Activated CD8-positive, alpha-beta T cell treated with anti-CD3 and anti-CD28 coated beads, Interleukin-2, amount 10 ng/mL, durations not matched to agents 7 days and 5 days (primary cell): ENCODE results near the gene GXYLT2. TPM values are rescaled to one million over a fixed set of nuclear protein-coding genes. Genes with fewer than 3 reads are reported as not detected.

Experiments
- ATAC-seq: fragments of 150-1000 bp; cut with Tn5 transposase; one replicate; pipeline ENCODE4 v1.10.0; 2021; ENCODE audit warnings: moderate library complexity
- CTCF ChIA-PET: fragments of 350-600 bp; sonication (Branson Sonifier 250); formaldehyde crosslinking; loops from one replicate; lab custom pipeline; 2021; ENCODE audit warnings: antibody characterized with exemption; lab: Charles Lee
- POLR2A ChIA-PET: fragments of 350-600 bp; sonication (Branson Sonifier 250); formaldehyde crosslinking; loops from one replicate; lab custom pipeline; 2021; ENCODE audit warnings: antibody characterized with exemption; lab: Charles Lee
- DNase-seq: peaks from one replicate; pipeline ENCODE4 v3.0.0-alpha.2; 2020
- H3K27ac Mint-ChIP-seq: one replicate; pipeline ENCODE4 v1.8.0; 2021; ENCODE audit warnings: mild to moderate bottlenecking, mixed read lengths
- H3K27me3 Mint-ChIP-seq: one replicate; pipeline ENCODE4 v1.8.0; 2021; ENCODE audit warnings: low read depth, mixed read lengths
- H3K36me3 Mint-ChIP-seq: one replicate; pipeline ENCODE4 v1.8.0; 2021; ENCODE audit warnings: low read depth, mixed read lengths
- H3K4me1 Mint-ChIP-seq: one replicate; pipeline ENCODE4 v1.8.0; 2021; ENCODE audit warnings: low read depth, mixed read lengths
- H3K4me3 Mint-ChIP-seq: one replicate; pipeline ENCODE4 v1.8.0; 2021; ENCODE audit warnings: mild to moderate bottlenecking, mixed read lengths
- H3K9me3 Mint-ChIP-seq: one replicate; pipeline ENCODE4 v1.8.0; 2022; ENCODE audit warnings: mixed read lengths; ENCODE audit not compliant: insufficient read depth
- total RNA-seq, 2 experiments: library from RNA; stranded (reverse); gene quantifications; one replicate each; pipeline ENCODE4 v1.2.3, GENCODE V29; 2021

GXYLT2 gene
- not detected for total RNA-seq

GRCh38 chr3:72887705-72888545, at the start of gene GXYLT2:
TSS of gene GXYLT2 (plus strand) at chr3:72888046. CDS start at chr3:72888234, 188 bp downstream.
- Mint-ChIP-seq H3K4me3 (peak within 1 kb of the TSS; percentile 61), H3K27ac (no peak within 1 kb of the TSS), H3K36me3 (no peaks in the 10 kb centered on the region), H3K27me3 (peaks cover 73% of the 10 kb centered on the region), H3K4me1 (peaks cover 11% of the 10 kb centered on the region), H3K9me3 (no peaks in the 10 kb centered on the region)
- ChIA-PET CTCF (interaction anchor here (1.0 to 2.2 kb wide), 5 partner anchors 19 to 170 kb away, joined by 3 to 7 read pairs (median 4); partner anchors contain the start of gene SHQ1), POLR2A (no interaction called here)
- DNase-seq (peak; percentile 40), ATAC-seq (peak; percentile 91)

GRCh38 chr3:72839057-72839456, 48.8 kb upstream of the GXYLT2 start:
- ChIA-PET POLR2A (no interaction called here), CTCF (no interaction called here)
- H3K4me3 Mint-ChIP-seq: no peak overlapping the region
- H3K27me3 Mint-ChIP-seq: no peaks in the 10 kb centered on the region
- H3K36me3 Mint-ChIP-seq: peaks cover 41% of the 10 kb centered on the region
- H3K4me1 Mint-ChIP-seq: peaks cover 4% of the 10 kb centered on the region
- no peak for DNase-seq
- no peak for ATAC-seq
- no peak overlapping the region for H3K27ac Mint-ChIP-seq
- H3K9me3 Mint-ChIP-seq: no peaks in the 10 kb centered on the region

- no peak overlapping the region for H3K4me3 Mint-ChIP-seq
- no peak overlapping the region for H3K27ac Mint-ChIP-seq
- peaks cover 28% of the 10 kb centered on the region for H3K36me3 Mint-ChIP-seq
- no peaks in the 10 kb centered on the region for H3K27me3 Mint-ChIP-seq
- no peak for ATAC-seq
- ChIA-PET CTCF (interaction anchor here (1.3 to 2.5 kb wide), 2 partner anchors 18 to 178 kb away, joined by 4 to 10 read pairs; no protein-coding TSS in a partner anchor), POLR2A (no interaction called here)
- peaks cover 42% of the 10 kb centered on the region for H3K4me1 Mint-ChIP-seq
- H3K9me3 Mint-ChIP-seq: no peaks in the 10 kb centered on the region
- DNase-seq: no peak
Measured at GRCh38 chr3:72844436-72844993, 43.3 kb upstream of the GXYLT2 start.

- no peaks in the 10 kb centered on the region for H3K9me3 Mint-ChIP-seq
- ATAC-seq (no peak), DNase-seq (no peak)
- H3K4me3 Mint-ChIP-seq: peak overlapping the region; percentile 24
- H3K27ac Mint-ChIP-seq: no peak overlapping the region
- no peaks in the 10 kb centered on the region for H3K27me3 Mint-ChIP-seq
- peaks cover 47% of the 10 kb centered on the region for H3K4me1 Mint-ChIP-seq
- ChIA-PET POLR2A (interaction anchor here (0.6 kb wide), 1 partner anchor 1755 kb away, joined by 3 read pairs; no protein-coding TSS in a partner anchor), CTCF (interaction anchor here (1.0 to 2.1 kb wide), 2 partner anchors 24 to 240 kb away, joined by 4 to 9 read pairs; no protein-coding TSS in a partner anchor)
- peaks cover 22% of the 10 kb centered on the region for H3K36me3 Mint-ChIP-seq
Measured at GRCh38 chr3:72846166-72846565, 41.7 kb upstream of the GXYLT2 start.

- Mint-ChIP-seq H3K9me3 (no peaks in the 10 kb centered on the region), H3K27ac (peak overlapping the region; percentile 84), H3K27me3 (no peaks in the 10 kb centered on the region), H3K4me1 (peaks cover 49% of the 10 kb centered on the region), H3K4me3 (peak overlapping the region; percentile 94), H3K36me3 (peaks cover 13% of the 10 kb centered on the region)
- POLR2A ChIA-PET: no interaction called here
- no peak for ATAC-seq
- CTCF ChIA-PET: interaction anchor here (1.0 to 5.6 kb wide), 5 partner anchors 11 to 239 kb away, joined by 3 to 43 read pairs (median 8); no protein-coding TSS in a partner anchor
- DNase-seq: no peak
Measured at GRCh38 chr3:72847282-72847681, 40.6 kb upstream of the GXYLT2 start.

GRCh38 chr3:72847751-72848702, 39.8 kb upstream of the GXYLT2 start, which contains the start of gene SHQ1:
TSS of gene SHQ1 (minus strand) at chr3:72848445. CDS start at chr3:72848340, 105 bp downstream.
- peak within 1 kb of the TSS; percentile 94 for H3K4me3 Mint-ChIP-seq
- H3K27ac Mint-ChIP-seq: peak within 1 kb of the TSS; percentile 84
- DNase-seq: peak; percentile 97
- POLR2A ChIA-PET: interaction anchor here (0.5 to 1.2 kb wide), 4 partner anchors 11 to 1124 kb away, joined by 3 to 4 read pairs (median 3); partner anchors contain the start of gene PPP4R2
- H3K9me3 Mint-ChIP-seq: no peaks in the 10 kb centered on the region
- no peaks in the 10 kb centered on the region for H3K27me3 Mint-ChIP-seq
- H3K4me1 Mint-ChIP-seq: peaks cover 49% of the 10 kb centered on the region
- peaks cover 13% of the 10 kb centered on the region for H3K36me3 Mint-ChIP-seq
- CTCF ChIA-PET: interaction anchor here (0.6 to 5.6 kb wide), 8 partner anchors 11 to 973 kb away, joined by 3 to 43 read pairs (median 4); partner anchors contain the start of gene GXYLT2
- ATAC-seq: peak; percentile 95

- Mint-ChIP-seq H3K36me3 (peaks cover 9% of the 10 kb centered on the region), H3K27me3 (no peaks in the 10 kb centered on the region), H3K4me1 (peaks cover 49% of the 10 kb centered on the region), H3K27ac (peak overlapping the region; percentile 84), H3K9me3 (no peaks in the 10 kb centered on the region), H3K4me3 (peak overlapping the region; percentile 94)
- POLR2A ChIA-PET: interaction anchor here (1.2 kb wide), 1 partner anchor 1125 kb away, joined by 3 read pairs; no protein-coding TSS in a partner anchor
- peak; percentile 52 for ATAC-seq
- CTCF ChIA-PET: interaction anchor here (0.7 to 5.6 kb wide), 6 partner anchors 26 to 237 kb away, joined by 3 to 43 read pairs (median 6); partner anchors contain the start of gene GXYLT2
- peak; percentile 59 for DNase-seq
Measured at GRCh38 chr3:72848703-72849081, 39.2 kb upstream of the GXYLT2 start.

- Mint-ChIP-seq H3K36me3 (no peaks in the 10 kb centered on the region), H3K4me3 (no peak overlapping the region), H3K9me3 (no peaks in the 10 kb centered on the region), H3K4me1 (peaks cover 2% of the 10 kb centered on the region), H3K27ac (no peak overlapping the region), H3K27me3 (no peaks in the 10 kb centered on the region)
- DNase-seq (no peak), ATAC-seq (no peak)
- ChIA-PET POLR2A (no interaction called here), CTCF (interaction anchor here (1.8 kb wide), 1 partner anchor 231 kb away, joined by 6 read pairs; no protein-coding TSS in a partner anchor)
Measured at GRCh38 chr3:72855001-72855400, 32.8 kb upstream of the GXYLT2 start.

- ChIA-PET CTCF (interaction anchor here (3.1 kb wide), 1 partner anchor 9 kb away, joined by 14 read pairs; no protein-coding TSS in a partner anchor), POLR2A (no interaction called here)
- Mint-ChIP-seq H3K4me1 (no peaks in the 10 kb centered on the region), H3K4me3 (no peak overlapping the region), H3K27ac (no peak overlapping the region), H3K36me3 (no peaks in the 10 kb centered on the region), H3K9me3 (no peaks in the 10 kb centered on the region), H3K27me3 (no peaks in the 10 kb centered on the region)
- DNase-seq: no peak
- ATAC-seq: no peak
Measured at GRCh38 chr3:72860053-72860452, 27.8 kb upstream of the GXYLT2 start.

GRCh38 chr3:72860846-72861245, 27.0 kb upstream of the GXYLT2 start:
- POLR2A ChIA-PET: no interaction called here
- no peak for ATAC-seq
- H3K36me3 Mint-ChIP-seq: no peaks in the 10 kb centered on the region

More at GRCh38 chr3:72860846-72861245, 27.0 kb upstream of the GXYLT2 start:
- no peaks in the 10 kb centered on the region for H3K27me3 Mint-ChIP-seq
- H3K9me3 Mint-ChIP-seq: no peaks in the 10 kb centered on the region
- no peak for DNase-seq
- no peak overlapping the region for H3K4me3 Mint-ChIP-seq
- no peak overlapping the region for H3K27ac Mint-ChIP-seq
- CTCF ChIA-PET: interaction anchor here (3.1 kb wide), 1 partner anchor 10 kb away, joined by 14 read pairs; no protein-coding TSS in a partner anchor
- no peaks in the 10 kb centered on the region for H3K4me1 Mint-ChIP-seq
